ENCODE data around the gene TBXA2R.

DNA sequence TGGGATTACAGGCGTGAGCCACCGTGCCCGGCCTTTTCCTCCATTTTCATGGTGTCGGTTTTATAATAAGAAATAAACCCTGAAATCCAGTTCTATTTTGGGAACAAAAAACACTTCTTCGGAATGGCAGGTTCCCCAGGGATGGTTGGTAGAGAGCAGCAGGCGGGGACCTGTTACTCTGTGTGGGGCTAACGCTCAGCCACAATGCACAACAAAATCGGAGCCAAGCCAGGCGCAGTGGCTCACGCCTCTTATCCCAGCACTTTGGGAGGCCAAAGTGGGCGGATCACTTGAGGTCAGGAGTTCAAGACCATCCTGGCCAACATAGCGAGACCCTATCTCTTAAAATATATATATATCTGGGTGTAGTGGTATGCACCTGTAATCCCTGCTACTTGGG, 5.7 kb downstream of the TBXA2R start:
- TF ChIP-seq CTCF (IDR thresholded peaks at IDR 0.05; ENCODE audit: extremely low read depth in 1 of 2, insufficient read depth in 1 of 2, low read depth in 1 of 2, low read length in 2 of 2) (no peak), MAX (IDR thresholded peaks at IDR 0.05; ENCODE audit: insufficient read depth, insufficient read length) (no peak), POLR2A (IDR thresholded peaks at IDR 0.05; ENCODE audit: low read depth, low read length) (no peak), POLR2AphosphoS5 (IDR thresholded peaks at IDR 0.05; ENCODE audit: insufficient read depth, low read depth, low read length) (no peak)

Data from endothelial cell of umbilical vein (primary cell).